HL-60 (cell line): ENCODE data around the gene HCN2.

ENCODE experiments used
- CTCF ChIP-seq: IDR thresholded peaks from one replicate; pipeline ENCODE4 v1.5.1; 2011; ENCODE audit warnings: low read length, control low read depth, inconsistent platforms; ENCODE audit not compliant: insufficient read depth
- POLR2AphosphoS5 ChIP-seq: IDR thresholded peaks from 2 replicates; pipeline ENCODE4 v1.6.1; 2012; ENCODE audit warnings: low read depth
- TF ChIP-seq, protein P1 (sequence below): IDR thresholded peaks from 2 replicates; pipeline ENCODE4 v1.6.1; 2012; ENCODE audit warnings: low read depth; ENCODE audit not compliant: insufficient replicate concordance

DNA sequence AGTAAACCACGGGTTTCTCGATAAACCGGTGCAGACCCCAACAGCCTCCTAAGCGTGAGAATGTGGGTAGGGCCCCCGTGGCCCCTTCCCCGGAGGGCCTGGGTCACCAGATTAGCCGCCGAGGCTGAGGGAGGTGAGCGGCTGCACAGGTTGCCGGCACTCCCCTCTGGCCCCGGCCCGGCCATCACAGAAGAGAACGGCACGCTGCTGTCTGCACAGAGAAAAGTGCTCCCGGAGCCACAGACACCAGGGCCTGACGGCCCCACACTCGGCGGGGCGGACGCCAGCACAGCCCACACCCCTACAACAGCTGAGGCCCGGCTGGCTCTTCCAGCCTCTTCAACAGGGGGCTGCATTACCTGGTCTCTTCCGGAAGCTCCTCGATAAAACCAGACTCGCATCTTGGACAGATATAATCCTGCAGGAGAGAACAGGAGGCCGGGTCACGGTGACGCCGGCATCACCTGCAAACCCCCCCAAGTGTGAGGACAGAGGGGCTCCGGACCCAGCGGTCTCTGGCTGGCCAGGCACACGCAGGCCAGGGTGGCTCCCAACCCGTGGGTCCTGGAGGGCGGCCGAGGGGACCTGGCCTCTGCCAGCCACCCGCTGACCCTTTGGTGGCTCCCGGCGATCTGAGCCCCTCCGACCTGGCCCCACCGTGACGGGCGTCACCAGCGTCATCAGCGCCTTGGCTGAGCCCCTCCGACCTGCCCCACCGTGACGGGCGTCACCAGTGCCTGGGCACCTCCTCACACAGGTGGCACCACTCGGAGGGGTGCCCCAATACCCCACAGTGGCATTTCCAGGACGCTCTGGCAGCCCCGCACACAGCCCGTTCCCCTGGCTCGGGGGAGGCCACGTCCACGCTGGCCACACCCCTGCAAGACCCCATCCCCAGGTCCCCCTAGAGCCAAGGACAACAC, 63.0 kb downstream of the HCN2 start:
- TF ChIP-seq CTCF, result no peak
- no peak for TF ChIP-seq POLR2AphosphoS5
- TF ChIP-seq, protein P1, sequence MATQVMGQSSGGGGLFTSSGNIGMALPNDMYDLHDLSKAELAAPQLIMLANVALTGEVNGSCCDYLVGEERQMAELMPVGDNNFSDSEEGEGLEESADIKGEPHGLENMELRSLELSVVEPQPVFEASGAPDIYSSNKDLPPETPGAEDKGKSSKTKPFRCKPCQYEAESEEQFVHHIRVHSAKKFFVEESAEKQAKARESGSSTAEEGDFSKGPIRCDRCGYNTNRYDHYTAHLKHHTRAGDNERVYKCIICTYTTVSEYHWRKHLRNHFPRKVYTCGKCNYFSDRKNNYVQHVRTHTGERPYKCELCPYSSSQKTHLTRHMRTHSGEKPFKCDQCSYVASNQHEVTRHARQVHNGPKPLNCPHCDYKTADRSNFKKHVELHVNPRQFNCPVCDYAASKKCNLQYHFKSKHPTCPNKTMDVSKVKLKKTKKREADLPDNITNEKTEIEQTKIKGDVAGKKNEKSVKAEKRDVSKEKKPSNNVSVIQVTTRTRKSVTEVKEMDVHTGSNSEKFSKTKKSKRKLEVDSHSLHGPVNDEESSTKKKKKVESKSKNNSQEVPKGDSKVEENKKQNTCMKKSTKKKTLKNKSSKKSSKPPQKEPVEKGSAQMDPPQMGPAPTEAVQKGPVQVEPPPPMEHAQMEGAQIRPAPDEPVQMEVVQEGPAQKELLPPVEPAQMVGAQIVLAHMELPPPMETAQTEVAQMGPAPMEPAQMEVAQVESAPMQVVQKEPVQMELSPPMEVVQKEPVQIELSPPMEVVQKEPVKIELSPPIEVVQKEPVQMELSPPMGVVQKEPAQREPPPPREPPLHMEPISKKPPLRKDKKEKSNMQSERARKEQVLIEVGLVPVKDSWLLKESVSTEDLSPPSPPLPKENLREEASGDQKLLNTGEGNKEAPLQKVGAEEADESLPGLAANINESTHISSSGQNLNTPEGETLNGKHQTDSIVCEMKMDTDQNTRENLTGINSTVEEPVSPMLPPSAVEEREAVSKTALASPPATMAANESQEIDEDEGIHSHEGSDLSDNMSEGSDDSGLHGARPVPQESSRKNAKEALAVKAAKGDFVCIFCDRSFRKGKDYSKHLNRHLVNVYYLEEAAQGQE, result no peak
